GM19240 (cell line): ENCODE measurements around the gene CEP192.
"Not testable (repeated sequence)": the region's sequence is repeated elsewhere in the genome, so short reads cannot be mapped to it uniquely, and the experiment has no call there.

Experiments
- DNase-seq: peaks from one replicate; pipeline ENCODE4 v3.0.0; 2011; ENCODE audit warnings: low spot score; ENCODE audit not compliant: insufficient read length

Gene CEP192

DNA sequence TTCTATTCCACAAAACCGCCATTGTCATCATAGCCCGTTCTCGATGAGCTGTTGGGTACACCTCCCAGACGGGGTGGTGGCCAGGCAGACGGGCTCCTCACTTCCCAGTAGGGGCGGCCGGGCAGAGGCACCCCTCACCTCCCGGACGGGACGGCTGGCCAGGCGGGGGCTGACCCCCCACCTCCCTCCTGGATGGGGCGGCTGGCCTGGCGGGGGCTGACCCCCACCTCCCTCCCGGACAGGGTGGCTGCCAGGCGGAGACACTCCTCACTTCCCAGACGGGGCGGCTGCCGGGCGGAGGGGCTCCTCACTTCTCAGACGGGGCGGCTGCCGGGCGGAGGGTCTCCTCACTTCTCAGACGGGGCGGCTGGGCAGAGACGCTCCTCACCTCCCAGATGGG lies 106.9 kb downstream of the CEP192 start:
- not testable (repeated sequence) for DNase-seq

DNA sequence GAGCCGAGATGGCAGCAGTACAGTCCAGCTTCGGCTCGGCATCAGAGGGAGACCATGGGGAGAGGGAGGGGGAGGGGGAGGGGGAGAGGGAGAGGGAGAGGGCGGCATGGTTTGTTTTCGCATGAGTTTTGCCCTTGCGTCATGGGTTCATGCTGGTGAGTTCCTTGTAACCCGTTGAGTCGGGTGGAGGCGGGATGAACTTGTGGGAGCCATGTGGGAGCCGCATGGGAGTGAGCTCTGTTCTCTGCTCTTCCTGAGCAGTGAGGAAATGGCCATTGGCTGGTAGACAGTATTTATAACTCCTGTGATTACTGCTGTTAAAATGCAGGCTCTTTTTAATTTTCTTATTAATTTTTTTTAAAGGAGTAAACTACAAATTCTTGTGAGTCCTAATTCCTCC lies 108.0 kb downstream of the CEP192 start:
- DNase-seq, result no peak

DNA sequence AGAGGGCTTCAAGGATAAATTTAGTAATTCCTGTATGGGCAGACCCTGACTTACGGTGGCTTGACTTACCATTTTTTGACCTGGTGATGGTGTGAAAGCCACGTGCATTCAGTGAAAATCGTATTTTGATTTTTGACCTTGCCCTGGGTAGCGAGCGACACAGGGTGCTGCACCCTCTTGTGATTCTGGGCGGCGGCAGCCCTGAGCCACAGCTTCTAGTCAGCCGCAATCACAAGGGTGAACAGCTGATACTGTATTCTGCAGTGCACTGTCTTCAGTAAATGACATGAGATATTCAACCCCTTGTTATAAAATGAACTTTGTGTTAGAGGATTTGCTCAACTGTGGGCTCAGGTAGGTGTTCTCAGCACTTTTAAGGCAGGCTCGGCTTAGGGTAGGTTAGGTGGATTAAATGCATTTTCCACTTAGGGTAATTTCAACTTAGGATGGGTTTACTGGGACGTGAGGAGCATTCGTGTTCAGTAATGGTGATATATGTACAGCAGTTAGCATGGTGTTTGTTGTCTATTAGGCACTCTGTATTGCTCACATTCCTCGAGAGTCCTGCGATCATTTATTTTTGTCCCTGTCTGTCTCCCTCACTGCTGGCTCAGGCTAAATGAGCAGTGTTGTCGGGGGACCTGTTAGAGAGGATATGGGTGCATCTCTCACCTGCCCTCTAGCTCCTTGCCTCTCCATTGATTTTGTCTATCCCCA lies 109.9 kb downstream of the CEP192 start:
- DNase-seq, result no peak

DNA sequence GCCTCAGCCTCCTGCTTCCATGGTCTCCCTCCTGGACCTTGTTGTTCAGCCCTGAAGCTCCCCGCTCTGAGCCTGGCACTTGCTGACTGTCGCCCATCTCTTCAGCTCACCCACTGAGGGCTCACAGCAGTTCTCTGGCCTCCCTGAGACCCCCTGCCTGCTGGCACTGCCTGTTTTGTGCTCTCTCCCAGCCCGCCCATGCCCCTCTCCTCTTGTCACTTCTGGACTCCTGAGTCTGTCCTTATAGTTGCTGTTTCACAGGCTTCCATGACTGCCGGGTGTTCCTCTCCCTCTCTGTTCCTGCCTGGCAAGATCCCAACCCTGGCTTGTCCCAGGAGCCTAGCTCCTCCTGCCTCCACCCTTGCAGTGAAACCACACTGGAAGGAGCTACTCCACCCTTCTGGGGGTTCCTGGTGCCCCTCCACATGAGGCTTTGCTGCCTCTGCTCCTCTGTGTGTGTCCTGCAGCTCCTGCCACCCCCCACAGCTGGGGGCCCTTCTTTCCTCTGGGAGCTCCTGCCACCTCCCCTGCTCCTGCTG lies 110.6 kb downstream of the CEP192 start:
- DNase-seq, result no peak

DNA sequence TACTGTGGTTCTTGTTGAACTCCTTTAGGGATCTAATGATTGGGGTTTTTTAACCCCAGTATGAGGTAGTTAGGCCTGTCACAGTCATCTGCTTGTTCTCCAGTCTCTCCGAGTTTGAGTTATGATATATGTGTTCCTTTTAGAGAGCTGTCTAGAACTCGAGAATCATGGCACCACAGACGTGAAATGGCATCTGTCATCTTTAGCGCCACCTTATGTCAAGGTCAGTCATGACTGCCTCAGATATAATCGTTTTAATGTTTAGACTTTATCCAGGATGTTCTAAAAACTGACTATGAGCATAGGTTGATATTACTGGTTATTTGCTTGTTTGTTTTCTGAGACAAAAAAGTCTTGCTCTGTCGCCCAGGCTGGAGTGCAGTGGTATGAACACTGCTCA lies 112.2 kb downstream of the CEP192 start:
- no peak for DNase-seq

DNA sequence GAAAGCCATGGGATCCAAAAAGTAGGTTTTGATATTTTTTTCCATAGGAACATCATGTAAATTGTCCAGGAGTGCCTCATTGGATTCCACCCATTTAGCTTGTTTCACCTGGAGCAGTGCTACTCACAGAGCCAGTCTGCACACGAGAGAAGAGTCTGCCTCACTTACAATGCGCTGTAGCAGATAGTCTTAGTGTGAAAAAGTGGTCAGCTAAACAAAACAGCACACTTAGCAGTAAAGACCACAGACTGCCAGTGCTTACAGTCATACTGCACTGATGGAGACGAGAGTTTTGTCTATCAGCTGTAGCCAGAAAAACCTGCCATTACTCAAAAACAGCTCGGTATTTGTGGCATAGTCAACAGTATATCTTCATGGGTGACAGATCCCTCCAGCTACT lies 113.9 kb downstream of the CEP192 start:
- DNase-seq, result no peak

DNA sequence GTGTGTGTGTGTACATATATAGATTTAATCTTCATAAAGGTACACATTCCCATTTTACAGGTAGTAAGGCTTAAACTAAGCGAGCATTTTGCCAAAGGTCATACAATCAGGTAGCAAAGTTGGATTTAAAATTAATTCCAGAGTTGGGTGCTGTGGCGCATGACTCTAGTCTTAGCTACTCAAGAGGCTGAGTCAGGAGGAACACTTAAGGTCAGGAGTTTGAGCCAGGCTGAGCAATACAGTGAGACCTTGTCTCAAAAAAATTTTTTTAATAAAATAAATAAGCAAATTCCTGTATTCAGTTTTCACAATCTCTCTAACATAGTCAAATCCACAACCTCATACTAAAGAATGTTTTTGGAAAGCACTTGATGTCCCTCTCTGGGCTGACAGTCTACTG lies 115.9 kb downstream of the CEP192 start:
- DNase-seq, result no peak

DNA sequence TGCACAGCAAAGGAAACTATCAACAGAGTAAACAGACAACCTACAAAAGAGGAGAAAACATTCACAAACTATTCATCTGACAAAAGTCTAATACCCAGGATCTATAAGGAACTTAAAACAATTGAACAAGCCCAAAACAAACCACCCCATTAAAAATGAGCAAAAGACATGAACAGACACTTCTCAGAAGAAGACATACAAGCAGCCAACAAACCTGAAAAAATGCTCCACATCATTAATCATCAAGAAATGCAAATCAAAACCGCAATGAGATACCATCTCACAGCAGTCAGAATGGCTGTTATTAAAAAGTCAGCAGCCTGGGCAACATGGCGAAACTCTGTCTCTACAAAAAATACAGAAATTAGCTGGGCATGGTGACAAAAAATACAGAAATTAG lies 117.2 kb downstream of the CEP192 start:
- DNase-seq, result no peak

DNA sequence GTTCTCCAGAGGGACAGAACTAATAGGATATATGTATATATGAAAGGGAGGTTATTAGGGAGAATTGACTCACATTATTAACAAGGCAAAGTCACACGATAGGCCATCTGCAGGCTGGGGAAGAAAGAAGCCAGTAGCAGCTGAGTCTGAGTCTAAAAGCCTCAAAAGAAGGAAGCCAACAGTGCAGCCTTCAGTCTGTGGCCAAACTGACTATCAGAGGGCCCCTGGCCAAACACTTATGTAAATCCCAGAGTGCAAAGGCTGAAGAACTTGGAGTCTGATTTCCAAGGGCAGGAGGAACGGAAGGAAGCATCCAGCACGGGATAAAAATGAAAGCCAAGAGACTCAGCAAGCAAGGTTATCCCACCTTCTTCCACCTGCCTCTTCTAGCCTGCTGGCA lies 119.4 kb downstream of the CEP192 start:
- DNase-seq, result no peak

DNA sequence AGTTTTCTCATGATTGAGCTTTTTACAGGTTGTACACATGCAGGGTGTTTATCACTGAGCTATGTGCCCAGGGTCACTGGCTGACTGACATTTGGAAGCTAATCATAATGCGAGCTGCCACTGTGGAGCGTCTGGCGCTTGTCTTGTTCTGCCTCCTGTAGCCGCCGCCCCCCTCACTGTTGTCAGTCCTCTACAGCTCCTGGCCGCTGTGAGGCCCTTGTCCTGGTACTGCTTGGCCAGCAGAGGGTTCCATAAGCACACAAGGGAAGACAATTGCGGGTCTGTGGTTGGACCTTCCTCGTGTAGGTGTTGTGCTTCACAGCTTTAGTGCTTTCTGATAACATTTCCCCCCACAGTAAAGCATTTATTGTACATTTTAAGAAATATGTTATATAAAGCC lies 121.8 kb downstream of the CEP192 start:
- DNase-seq, result no peak

DNA sequence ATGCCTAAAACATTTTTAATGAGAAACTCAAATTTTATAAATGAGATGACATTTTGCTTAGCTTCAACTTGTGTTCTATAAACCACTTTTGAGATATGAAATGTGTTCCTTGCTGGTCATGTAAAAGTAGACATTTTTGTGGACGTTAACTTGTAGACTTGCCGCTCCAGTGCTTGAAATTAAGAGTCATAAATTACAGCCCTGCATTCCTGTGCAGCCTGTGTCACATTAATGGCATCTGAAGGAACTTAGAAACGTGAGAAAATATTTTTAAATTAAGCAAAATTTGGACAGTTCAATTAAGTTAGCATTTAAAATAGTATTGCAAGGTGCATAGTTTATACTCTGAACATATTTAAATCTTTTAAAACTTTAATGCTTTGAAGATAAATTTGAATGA lies 129.1 kb downstream of the CEP192 start:
- DNase-seq, result no peak

DNA sequence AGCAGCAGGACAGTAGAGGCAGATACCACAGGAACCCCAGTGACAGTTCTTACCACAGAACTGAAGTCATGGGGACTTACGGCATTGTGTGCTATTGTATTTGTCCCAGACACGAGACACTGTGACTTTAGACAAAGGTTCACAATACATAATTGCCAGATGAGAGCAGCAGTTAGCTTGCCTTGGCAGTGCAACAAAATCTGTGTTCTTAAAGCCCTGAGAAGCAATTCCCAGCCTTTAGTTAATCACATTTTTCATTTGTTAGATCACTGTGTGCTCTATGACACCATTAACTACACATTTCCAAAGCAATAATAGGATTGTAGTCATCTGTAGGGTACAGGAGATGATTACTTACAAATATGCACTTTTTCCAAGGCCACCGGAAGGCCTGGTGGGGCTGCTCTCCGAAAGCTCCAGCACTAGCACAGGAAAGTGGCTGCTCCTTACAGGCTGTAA lies 129.8 kb downstream of the CEP192 start:
- no peak for DNase-seq

DNA sequence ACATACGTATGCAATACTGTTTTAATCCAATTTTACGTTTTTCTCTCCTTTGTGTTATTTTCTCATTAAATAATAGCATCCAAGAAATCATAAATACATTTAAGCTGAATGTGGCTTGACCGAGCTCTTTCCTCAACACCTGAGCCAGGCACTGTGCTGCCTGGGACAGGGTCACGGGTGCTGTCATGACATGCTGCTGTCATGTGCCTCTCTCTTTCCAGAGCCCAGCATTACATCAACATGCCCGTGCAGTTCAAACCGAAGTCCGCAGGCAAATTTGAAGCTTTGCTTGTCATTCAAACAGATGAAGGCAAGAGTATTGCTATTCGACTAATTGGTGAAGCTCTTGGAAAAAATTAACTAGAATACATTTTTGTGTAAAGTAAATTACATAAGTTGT lies 133.2 kb downstream of the CEP192 start:
- no peak for DNase-seq

DNA sequence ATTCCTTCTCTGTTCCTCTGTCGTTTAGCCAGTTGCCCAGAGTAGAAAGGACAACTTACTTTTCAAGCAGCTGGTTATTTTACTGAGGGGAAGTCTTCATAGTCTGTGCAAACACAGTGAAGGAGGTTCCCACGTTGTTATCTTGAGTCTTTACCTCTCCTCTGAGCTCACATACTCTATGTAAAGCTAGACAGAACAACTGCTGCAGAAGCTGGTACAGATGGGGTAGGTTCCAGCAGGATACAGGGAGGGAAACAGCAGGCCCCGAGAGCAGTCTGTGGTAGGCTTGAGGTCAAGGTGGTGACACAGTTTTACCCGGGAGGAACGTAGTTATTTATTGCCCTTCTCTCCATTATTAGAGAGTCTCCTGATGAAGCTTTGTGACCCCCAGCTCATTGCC lies 134.0 kb downstream of the CEP192 start:
- no peak for DNase-seq

DNA sequence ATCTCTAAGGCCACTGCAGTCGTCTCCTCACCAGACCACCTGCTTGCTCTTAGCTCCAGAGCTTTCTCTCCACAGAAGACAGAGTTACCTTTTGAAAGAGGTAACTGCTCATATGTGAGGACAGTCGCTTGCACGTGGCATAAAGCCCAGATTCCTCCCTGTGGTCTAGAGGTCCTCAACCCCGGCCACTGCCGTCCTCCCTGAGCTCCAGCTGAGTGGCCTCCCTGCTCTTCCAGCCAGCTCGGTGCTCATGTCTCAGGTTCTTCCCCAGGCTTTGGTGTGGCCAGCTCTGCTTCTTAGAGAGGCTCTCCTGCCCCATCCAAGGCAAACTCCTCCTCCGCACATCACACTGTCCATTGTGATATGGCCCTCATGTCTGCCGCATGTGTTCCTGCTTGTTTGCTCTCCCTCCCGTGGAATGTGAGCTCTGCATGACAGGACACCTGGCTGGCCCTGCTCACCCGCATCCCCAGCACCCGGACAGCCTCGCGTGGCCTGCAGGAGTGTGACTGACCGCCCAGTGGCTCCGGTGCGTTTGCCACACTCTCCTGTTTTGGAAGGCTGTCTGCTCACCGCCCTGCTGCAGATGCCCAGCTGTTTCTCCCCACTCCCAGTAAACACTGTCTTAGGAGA lies 135.9 kb downstream of the CEP192 start:
- no peak for DNase-seq

DNA sequence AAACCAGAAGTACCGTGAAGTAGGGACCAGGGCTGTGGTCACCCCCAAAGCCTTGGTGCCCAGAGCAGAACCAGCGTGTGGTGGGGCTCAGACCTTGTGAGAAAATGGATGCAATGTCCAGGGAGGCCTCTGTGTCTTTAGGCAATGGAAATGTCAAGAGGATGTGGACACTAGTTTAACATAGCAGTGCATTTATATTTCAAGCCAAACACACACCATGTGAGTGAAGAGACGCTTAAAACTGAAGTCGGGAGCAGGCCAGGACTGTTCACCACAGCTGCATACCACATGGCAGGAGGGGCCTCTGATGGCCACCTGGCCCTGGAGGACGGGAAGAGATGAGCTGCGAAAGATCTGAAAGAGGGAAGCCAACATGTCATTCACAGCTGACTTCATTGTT lies 140.1 kb downstream of the CEP192 start:
- no peak for DNase-seq

DNA sequence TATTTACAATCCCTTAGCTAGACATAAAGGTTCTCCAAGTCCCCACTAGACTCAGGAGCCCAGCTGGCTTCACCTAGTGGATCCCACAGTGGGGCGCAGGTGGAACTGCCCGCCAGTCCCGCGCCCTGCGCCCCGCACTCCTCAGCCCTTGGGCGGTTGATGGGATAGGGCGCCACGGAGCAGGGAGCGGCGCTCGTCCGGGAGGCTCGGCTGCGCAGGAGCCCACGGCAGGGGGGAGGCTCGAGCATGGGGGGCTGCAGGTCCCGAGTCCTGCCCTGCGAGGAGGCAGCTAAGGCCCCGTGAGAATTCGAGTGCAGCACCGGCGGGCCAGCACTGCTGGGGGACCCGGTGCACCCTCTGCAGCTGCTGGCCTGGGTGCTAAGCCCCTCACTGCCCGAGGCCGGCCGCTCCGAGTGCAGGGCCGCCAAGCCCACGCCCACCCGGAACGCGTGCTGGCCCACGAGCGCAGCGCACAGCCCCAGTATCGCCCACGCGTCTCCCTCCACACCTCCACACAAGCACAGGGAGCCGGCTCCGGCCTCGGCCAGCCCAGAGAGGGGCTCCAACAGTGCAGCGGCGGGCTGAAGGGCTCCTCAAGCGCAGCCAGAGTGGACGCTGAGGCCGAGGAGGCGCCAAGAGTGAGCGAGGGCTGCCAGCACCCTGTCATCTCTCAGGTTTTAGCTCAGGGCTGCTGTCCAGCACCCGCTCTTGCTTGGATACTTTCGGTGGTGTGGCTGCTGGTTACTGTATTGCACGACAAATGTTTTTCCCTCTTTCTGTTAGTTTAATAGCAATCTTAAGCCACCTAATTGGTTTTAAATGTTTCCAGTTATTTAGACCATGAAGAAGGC lies 143.6 kb downstream of the CEP192 start:
- DNase-seq, result no peak

DNA sequence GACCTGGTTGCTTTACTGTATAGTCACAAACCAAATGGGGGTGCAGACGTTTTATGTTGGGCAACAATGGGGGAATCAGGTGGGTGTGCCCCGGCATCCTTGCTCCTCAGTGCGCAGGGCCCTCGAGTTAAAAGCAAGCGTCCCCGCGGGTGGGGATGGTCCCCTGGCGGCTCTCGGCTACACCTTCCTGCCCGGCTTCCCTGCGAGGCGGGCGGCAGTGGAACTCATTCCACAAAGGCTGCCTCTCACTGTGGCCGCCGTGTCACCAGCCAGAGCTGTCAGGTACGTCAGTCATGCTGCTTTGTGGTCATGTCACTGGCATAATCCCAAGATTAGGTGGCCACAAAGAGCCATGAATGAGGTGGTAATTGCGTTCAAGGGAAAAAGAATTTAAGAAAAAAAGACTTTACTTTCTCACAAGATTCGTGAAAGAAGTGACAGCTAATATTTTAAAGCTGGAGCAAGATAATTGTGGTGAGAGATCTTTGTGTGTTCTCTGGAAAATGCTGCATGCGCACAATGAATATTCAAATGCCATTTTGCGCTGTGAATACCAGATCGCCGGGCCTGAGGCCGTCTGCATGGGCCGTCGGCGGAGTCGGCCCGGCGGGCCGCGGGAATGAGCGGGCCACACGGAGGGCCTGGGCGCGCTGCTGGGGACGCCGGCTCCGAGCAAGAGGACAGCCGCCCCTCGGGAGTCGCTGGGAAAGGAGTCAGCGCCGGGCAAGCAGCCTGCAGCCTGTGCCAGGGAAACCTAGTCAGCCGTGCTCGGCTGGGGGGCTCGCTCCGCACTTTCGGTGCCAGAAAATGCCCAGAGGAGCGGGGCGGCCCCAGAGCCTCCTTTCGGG lies 145.1 kb downstream of the CEP192 start:
- DNase-seq, result no peak

DNA sequence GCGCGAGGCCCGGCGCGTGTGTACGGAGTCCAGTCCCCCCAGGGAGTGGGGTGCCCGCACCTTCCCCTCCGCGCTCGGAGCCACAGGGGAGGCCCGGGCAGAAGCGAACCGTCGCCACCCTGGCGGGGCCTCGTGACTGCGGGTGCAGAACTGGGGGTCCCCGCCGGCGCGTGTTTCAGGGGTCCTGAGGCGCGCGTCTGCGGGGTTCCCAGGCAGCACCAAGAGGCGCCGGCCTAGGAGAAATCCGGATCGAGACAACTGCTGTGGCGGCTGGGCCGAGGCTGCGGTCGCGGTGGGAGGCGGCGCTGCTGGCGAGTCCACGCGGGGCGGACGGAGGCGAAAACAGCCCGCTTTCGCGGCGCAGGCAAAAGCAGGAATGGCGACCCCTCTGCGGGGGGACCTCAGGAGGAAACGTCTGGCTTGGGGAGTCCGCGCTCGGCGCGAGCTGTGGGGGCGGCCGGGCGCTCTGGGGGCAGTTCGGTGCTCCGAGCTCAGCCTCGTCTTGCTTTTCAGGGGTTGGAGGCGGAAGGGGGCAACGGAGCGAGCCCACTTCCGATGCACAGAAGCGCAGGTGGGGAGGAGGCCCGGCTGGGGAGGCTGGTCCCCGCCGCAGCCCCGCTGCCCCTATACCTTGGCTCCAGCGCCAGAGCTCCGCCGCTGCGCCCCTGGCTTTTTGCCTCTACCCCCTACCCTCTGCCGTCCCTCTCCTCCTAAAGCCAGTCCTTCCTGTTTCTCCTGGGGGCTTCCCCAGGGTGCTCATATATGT lies 145.9 kb downstream of the CEP192 start:
- peak; percentile 31 for DNase-seq

DNA sequence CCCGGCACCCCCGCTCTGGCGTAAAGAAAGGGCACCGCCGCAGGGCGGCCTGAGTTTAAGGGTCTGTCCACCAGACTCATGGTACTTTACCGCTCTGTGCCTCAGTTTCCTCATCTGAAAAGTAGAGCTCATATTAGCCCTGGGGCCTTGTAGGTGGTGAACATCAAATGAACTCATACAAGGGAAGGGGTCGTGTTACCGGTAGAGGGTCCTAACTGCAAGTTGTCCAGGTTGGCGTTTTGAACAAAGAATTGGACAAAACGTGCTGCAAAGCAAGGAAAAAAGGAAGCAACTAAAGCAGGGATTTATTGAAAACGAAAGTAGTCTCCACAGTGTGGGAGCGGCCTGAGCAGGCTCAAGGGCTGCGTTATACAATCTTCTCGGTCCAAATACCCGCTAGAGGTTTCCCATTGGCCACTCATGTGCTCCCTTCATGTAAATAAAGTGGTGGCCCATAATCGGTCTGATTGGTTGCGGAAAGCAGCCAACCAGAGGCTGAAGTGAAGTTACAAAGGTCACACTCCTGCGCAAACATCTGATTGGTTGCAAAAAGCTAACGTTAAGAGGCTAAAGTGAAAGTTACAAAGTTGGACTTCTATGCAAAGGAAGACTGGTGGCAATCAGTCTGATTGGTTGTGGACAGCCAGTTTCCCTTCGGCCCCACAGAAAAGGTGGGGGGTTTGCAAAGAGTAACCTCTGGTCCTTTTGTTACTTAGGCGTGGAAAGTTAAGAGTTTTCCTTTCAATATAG lies 146.7 kb downstream of the CEP192 start:
- DNase-seq, result no peak
